ACC112 (cell line): ENCODE measurements around the gene RAB42.
A peak's percentile ranks its signal among the peaks of the same experiment; 100 is the strongest.

ENCODE experiments used
- H2AFZ ChIP-seq: fragments of 200-600 bp; sonication (generic); one replicate; pipeline ENCODE4 v1.6.0; 2017; ENCODE audit warnings: antibody characterized with exemption, low read length; ENCODE audit not compliant: unreplicated experiment
- H3K27ac ChIP-seq: fragments of 200-600 bp; sonication (generic); 2 replicates; pipeline ENCODE4 v1.5.1; 2014; ENCODE audit warnings: low read depth, mild to moderate bottlenecking, antibody characterized with exemption, low read length, moderate library complexity
- H3K27me3 ChIP-seq: fragments of 200-600 bp; sonication (generic); 2 replicates; pipeline ENCODE4 v1.6.1; 2014; ENCODE audit warnings: mild to moderate bottlenecking, antibody characterized with exemption, low read length, moderate library complexity, mixed read lengths; ENCODE audit not compliant: insufficient read depth
- H3K36me3 ChIP-seq: fragments of 200-600 bp; sonication (generic); 2 replicates; pipeline ENCODE4 v1.6.1; 2016; ENCODE audit warnings: mild to moderate bottlenecking, antibody characterized with exemption, low read length, moderate library complexity, mixed read lengths; ENCODE audit not compliant: insufficient read depth
- H3K4me1 ChIP-seq: fragments of 200-600 bp; sonication (generic); one replicate; pipeline ENCODE4 v1.6.1; 2016; ENCODE audit warnings: low read length, mixed read lengths; ENCODE audit not compliant: insufficient read depth, unreplicated experiment, control insufficient read depth
- H3K4me3 ChIP-seq: fragments of 200-600 bp; sonication (generic); 2 replicates; pipeline ENCODE4 v1.5.1; 2014; ENCODE audit warnings: mild to moderate bottlenecking, low read depth, low read length
- H3K79me2 ChIP-seq: fragments of 200-600 bp; sonication (generic); one replicate; pipeline ENCODE4 v1.6.0; 2016; ENCODE audit warnings: low read length; ENCODE audit not compliant: control insufficient read depth, unreplicated experiment, insufficient read depth

Gene RAB42

GRCh38 chr1:28604962-28605361 lies 12.9 kb downstream of the RAB42 start:
- Histone ChIP-seq H3K27me3 (no peaks in the 10 kb centered on the region), H3K79me2 (no peaks in the 10 kb centered on the region), H3K36me3 (no peaks in the 10 kb centered on the region), H2AFZ (no peak overlapping the region), H3K4me1 (peaks cover 15% of the 10 kb centered on the region), H3K27ac (no peak overlapping the region), H3K4me3 (no peak overlapping the region)

GRCh38 chr1:28606771-28607170 lies 14.7 kb downstream of the RAB42 start:
- Histone ChIP-seq H3K27me3 (no peaks in the 10 kb centered on the region), H3K27ac (no peak overlapping the region), H2AFZ (no peak overlapping the region), H3K4me1 (peaks cover 10% of the 10 kb centered on the region), H3K36me3 (peaks cover 2% of the 10 kb centered on the region; the same call in 1 of the 2 replicates), H3K4me3 (no peak overlapping the region), H3K79me2 (no peaks in the 10 kb centered on the region)

- H3K36me3 ChIP-seq, result peaks cover 8% of the 10 kb centered on the region; the same call in 1 of the 2 replicates
- no peaks in the 10 kb centered on the region for H3K79me2 ChIP-seq
- no peak overlapping the region for H3K27ac ChIP-seq
- H3K27me3 ChIP-seq, result no peaks in the 10 kb centered on the region
- H3K4me1 ChIP-seq, result no peaks in the 10 kb centered on the region
- no peak overlapping the region for H2AFZ ChIP-seq
- no peak overlapping the region for H3K4me3 ChIP-seq
Observed at GRCh38 chr1:28613175-28613574, 21.1 kb downstream of the RAB42 start.

GRCh38 chr1:28631713-28632112 lies 39.6 kb downstream of the RAB42 start:
- Histone ChIP-seq H3K27me3 (no peaks in the 10 kb centered on the region), H2AFZ (no peak overlapping the region), H3K4me1 (peaks cover 6% of the 10 kb centered on the region), H3K36me3 (no peaks in the 10 kb centered on the region), H3K27ac (no peak overlapping the region), H3K79me2 (peaks cover 4% of the 10 kb centered on the region), H3K4me3 (no peak overlapping the region)

- no peak overlapping the region for H2AFZ ChIP-seq
- H3K27me3 ChIP-seq, result no peaks in the 10 kb centered on the region
- peaks cover 4% of the 10 kb centered on the region for H3K79me2 ChIP-seq
- H3K36me3 ChIP-seq, result no peaks in the 10 kb centered on the region
- no peak overlapping the region for H3K4me3 ChIP-seq
- H3K4me1 ChIP-seq, result peaks cover 6% of the 10 kb centered on the region
- H3K27ac ChIP-seq, result no peak overlapping the region
Observed at GRCh38 chr1:28632560-28632959, 40.5 kb downstream of the RAB42 start.

DNA sequence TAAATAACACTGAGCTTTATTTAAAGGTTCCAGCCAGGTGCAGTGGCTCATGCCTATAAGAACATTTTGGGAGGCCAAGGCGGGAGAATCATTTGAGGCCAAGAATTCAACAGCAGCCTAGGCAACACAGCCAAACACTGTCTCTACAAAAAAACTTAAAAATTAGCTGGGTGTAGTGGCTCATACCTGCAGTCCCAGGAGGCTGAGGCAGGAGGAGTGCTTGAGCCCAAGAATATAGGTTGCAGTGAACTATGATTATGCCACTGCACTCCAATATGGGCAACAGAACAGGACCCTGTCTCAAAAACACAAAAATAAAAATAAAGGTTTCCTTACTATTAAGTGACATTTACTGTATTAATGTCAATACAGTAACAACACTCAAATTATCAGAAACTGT lies 48.7 kb downstream of the RAB42 start:
- Histone ChIP-seq H3K36me3 (no peaks in the 10 kb centered on the region), H2AFZ (no peak overlapping the region), H3K27me3 (no peaks in the 10 kb centered on the region), H3K27ac (no peak overlapping the region), H3K4me3 (no peak overlapping the region), H3K79me2 (peaks cover 40% of the 10 kb centered on the region), H3K4me1 (peaks cover 4% of the 10 kb centered on the region)

- H3K79me2 ChIP-seq, result peaks cover 40% of the 10 kb centered on the region
- peak overlapping the region; percentile 95 for H2AFZ ChIP-seq
- H3K36me3 ChIP-seq, result no peaks in the 10 kb centered on the region
- H3K27ac ChIP-seq, result peak overlapping the region; percentile 81
- no peaks in the 10 kb centered on the region for H3K27me3 ChIP-seq
- H3K4me1 ChIP-seq, result peaks cover 4% of the 10 kb centered on the region
- H3K4me3 ChIP-seq, result peak overlapping the region; percentile 87
Observed at GRCh38 chr1:28642056-28642846, 50.2 kb downstream of the RAB42 start.

DNA sequence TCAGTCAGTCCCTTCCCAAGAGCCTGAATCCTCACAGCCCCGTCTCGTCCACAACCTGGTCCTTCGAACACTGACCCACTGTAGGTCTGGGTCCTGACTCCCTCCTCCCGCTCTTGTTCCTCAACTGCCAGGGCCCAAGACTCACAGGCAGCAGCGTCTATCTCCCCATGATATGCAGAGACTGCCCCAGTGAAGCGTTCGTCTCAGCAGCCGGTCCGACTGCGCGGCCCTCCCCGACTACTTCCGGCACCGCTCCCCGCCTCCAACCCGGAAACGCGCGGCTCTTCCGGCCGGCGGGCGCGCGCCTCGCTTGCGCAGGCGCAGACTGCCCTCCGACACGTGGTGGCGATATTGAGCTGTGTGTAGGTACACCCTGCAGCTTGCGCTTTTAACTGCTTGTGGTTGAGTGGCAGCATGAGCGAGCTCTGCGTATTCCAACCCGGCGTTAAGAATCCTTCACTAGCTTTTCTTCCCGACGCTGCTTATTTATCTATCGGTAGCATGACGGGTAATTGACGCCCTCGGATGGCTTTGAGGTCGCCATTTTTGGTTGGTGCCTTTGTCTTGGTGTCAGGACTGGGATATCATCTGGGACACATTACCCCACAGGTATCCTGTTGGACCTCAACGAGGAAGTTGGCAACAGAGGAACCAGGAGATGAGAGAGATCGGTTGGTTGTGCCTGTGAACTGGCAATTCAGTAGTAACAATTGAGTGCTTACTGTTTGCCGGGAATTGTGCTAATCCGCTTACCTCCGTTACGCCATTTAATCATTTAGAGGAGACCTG lies 51.0 kb downstream of the RAB42 start, which contains the start of gene TAF12:
TAF12 (minus strand) TSS at position 221 of the 789 bp plus-strand sequence. CDS start 20,986 bp downstream, outside the sequence.
- Histone ChIP-seq H3K36me3 (no peaks in the 10 kb centered on the region), H2AFZ (peak within 1 kb of the TSS; percentile 95), H3K79me2 (peaks cover 40% of the 10 kb centered on the region), H3K27ac (peak within 1 kb of the TSS; percentile 81), H3K4me1 (peaks cover 4% of the 10 kb centered on the region), H3K4me3 (peak within 1 kb of the TSS; percentile 87), H3K27me3 (no peaks in the 10 kb centered on the region)

GRCh38 chr1:28644494-28644893 lies 52.4 kb downstream of the RAB42 start:
- H3K27ac ChIP-seq, result peak overlapping the region; percentile 81; the same call in 1 of the 2 replicates

More at GRCh38 chr1:28644494-28644893, 52.4 kb downstream of the RAB42 start:
- Histone ChIP-seq H2AFZ (no peak overlapping the region), H3K4me3 (peak overlapping the region; percentile 87), H3K36me3 (no peaks in the 10 kb centered on the region), H3K27me3 (no peaks in the 10 kb centered on the region), H3K79me2 (peaks cover 40% of the 10 kb centered on the region), H3K4me1 (peaks cover 4% of the 10 kb centered on the region)
